NCI-H1694 (cell line): ENCODE results near the gene SUSD4.
"Not testable (repeated sequence)": the region's sequence is repeated elsewhere in the genome, so short reads cannot be mapped to it uniquely, and the experiment has no call there.

ENCODE experiments used
- DNase-seq: peaks from one replicate; lab custom pipeline; 2025; lab: John Stamatoyannopoulos, UW

SUSD4 gene

GRCh38 chr1:223297800-223298199 is 66.2 kb downstream of the SUSD4 start:
- DNase-seq: no peak

GRCh38 chr1:223291796-223292195 is 72.2 kb downstream of the SUSD4 start:
- DNase-seq: no peak

- DNase-seq: no peak
These were observed 73.6 kb downstream of the SUSD4 start for GRCh38 chr1:223290397-223290796.

GRCh38 chr1:223289621-223290020 is 74.4 kb downstream of the SUSD4 start:
- DNase-seq: no peak

GRCh38 chr1:223288826-223289225 is 75.2 kb downstream of the SUSD4 start:
- DNase-seq: no peak

GRCh38 chr1:223285452-223285851 is 78.5 kb downstream of the SUSD4 start:
- DNase-seq: no peak

GRCh38 chr1:223283697-223284096 is 80.3 kb downstream of the SUSD4 start:
- not testable (repeated sequence) for DNase-seq

- DNase-seq: not testable (repeated sequence)
These were observed 85.7 kb downstream of the SUSD4 start for GRCh38 chr1:223278311-223278710.

GRCh38 chr1:223276029-223276428 is 87.9 kb downstream of the SUSD4 start:
- no peak for DNase-seq

- no peak for DNase-seq
These were observed 90.5 kb downstream of the SUSD4 start for GRCh38 chr1:223273511-223273910.

GRCh38 chr1:223271085-223271781 is 92.7 kb downstream of the SUSD4 start:
- no peak for DNase-seq

GRCh38 chr1:223270155-223270554 is 93.8 kb downstream of the SUSD4 start:
- no peak for DNase-seq

GRCh38 chr1:223269006-223269405 is 95.0 kb downstream of the SUSD4 start:
- no peak for DNase-seq

GRCh38 chr1:223266632-223267172 is 97.3 kb downstream of the SUSD4 start:
- DNase-seq: no peak

- DNase-seq: no peak
These were observed 98.7 kb downstream of the SUSD4 start for GRCh38 chr1:223264983-223265908.

- DNase-seq: no peak
These were observed 99.4 kb downstream of the SUSD4 start for GRCh38 chr1:223264529-223264928.

- DNase-seq: no peak
These were observed 102.1 kb downstream of the SUSD4 start for GRCh38 chr1:223261914-223262313.

GRCh38 chr1:223260712-223261111 is 103.3 kb downstream of the SUSD4 start:
- no peak for DNase-seq

- DNase-seq: no peak
These were observed 104.5 kb downstream of the SUSD4 start for GRCh38 chr1:223259462-223259861.

GRCh38 chr1:223258751-223259198 is 105.2 kb downstream of the SUSD4 start:
- DNase-seq: no peak

GRCh38 chr1:223257856-223258550 is 106.0 kb downstream of the SUSD4 start:
- DNase-seq: no peak

- no peak for DNase-seq
These were observed 107.9 kb downstream of the SUSD4 start for GRCh38 chr1:223256034-223256433.
